WTC11 (cell line): ENCODE data around the gene ZFP36L2. TPM values are rescaled to one million over a fixed set of nuclear protein-coding genes. Genes with fewer than 3 reads are reported as not detected.
"Not testable (repeated sequence)": the region's sequence is repeated elsewhere in the genome, so short reads cannot be mapped to it uniquely, and the experiment has no call there.

Source experiments
- ATAC-seq: fragments of 200-7000 bp; cut with Tn5 transposase; 2 replicates; pipeline ENCODE4 v1.10.0; 2021; ENCODE audit warnings: mild to moderate bottlenecking, moderate library complexity
- CTCF ChIA-PET: fragments of 300-600 bp; sonication (Branson Sonifier 250); formaldehyde crosslinking; loops from one replicate; lab custom pipeline; 2021; ENCODE audit warnings: antibody characterized with exemption; lab: Charles Lee
- POLR2A ChIA-PET: fragments of 350-600 bp; sonication (Branson Sonifier 250); formaldehyde crosslinking; loops from one replicate; lab custom pipeline; 2021; ENCODE audit warnings: antibody characterized with exemption; lab: Charles Lee
- DNase-seq: peaks from one replicate; pipeline ENCODE4 v3.0.0; 2021; ENCODE audit warnings: low spot score
- H3K27ac Mint-ChIP-seq: 2 replicates; pipeline ENCODE4 v1.8.0; 2021; ENCODE audit warnings: mixed read lengths
- H3K27me3 Mint-ChIP-seq: 2 replicates; pipeline ENCODE4 v1.8.0; 2021; ENCODE audit warnings: low read depth, mild to moderate bottlenecking, moderate library complexity, mixed read lengths
- H3K36me3 Mint-ChIP-seq: 2 replicates; pipeline ENCODE4 v1.8.0; 2021; ENCODE audit warnings: mixed read lengths
- H3K4me1 Mint-ChIP-seq: 2 replicates; pipeline ENCODE4 v1.8.0; 2022; ENCODE audit warnings: mixed read lengths
- H3K4me3 Mint-ChIP-seq: 2 replicates; pipeline ENCODE4 v1.8.0; 2021; ENCODE audit warnings: mild to moderate bottlenecking, moderate library complexity, mixed read lengths
- H3K9me3 Mint-ChIP-seq: 2 replicates; pipeline ENCODE4 v1.8.0; 2021; ENCODE audit warnings: mixed read lengths
- AR ChIP-seq: fragments of 250-450 bp; sonication (Bioruptor Pico); IDR thresholded peaks from 2 replicates; pipeline ENCODE4 v1.9.0; 2021; ENCODE audit warnings: mild to moderate bottlenecking
- CBFB ChIP-seq: sonication (generic); formaldehyde crosslinking; IDR thresholded peaks from 2 replicates; pipeline ENCODE4 v1.8.1; 2022; ENCODE audit warnings: mild to moderate bottlenecking, low read depth, missing genetic modification reagents
- ESRRA ChIP-seq: sonication (generic); formaldehyde crosslinking; IDR thresholded peaks from 2 replicates; pipeline ENCODE4 v1.8.1; 2022; ENCODE audit warnings: mild to moderate bottlenecking, missing genetic modification reagents, borderline replicate concordance
- ETV6 ChIP-seq: sonication (generic); formaldehyde crosslinking; IDR thresholded peaks from 2 replicates; pipeline ENCODE4 v1.8.1; 2022; ENCODE audit warnings: mild to moderate bottlenecking, missing genetic modification reagents
- FOXJ3 ChIP-seq: sonication (generic); formaldehyde crosslinking; IDR thresholded peaks from 2 replicates; pipeline ENCODE4 v1.9.0; 2021; ENCODE audit warnings: missing genetic modification reagents, mild to moderate bottlenecking, borderline replicate concordance
- FOXP1 ChIP-seq: sonication (generic); formaldehyde crosslinking; IDR thresholded peaks from 2 replicates; pipeline ENCODE4 v1.8.0; 2022; ENCODE audit warnings: missing genetic modification reagents, mild to moderate bottlenecking, moderate library complexity, borderline replicate concordance
- NR3C1 ChIP-seq: sonication (generic); formaldehyde crosslinking; conservative IDR thresholded peaks from 2 replicates; pipeline ENCODE4 v1.8.1; 2023; ENCODE audit warnings: low read depth, mild to moderate bottlenecking, missing genetic modification reagents
- ZNF317 ChIP-seq: sonication (generic); formaldehyde crosslinking; IDR thresholded peaks from 2 replicates; pipeline ENCODE4 v1.8.1; 2023; ENCODE audit warnings: low read depth, mild to moderate bottlenecking, moderate library complexity, missing genetic modification reagents, borderline replicate concordance
- ZNF416 ChIP-seq: fragments of 250-450 bp; sonication (Bioruptor Pico); IDR thresholded peaks from 2 replicates; pipeline ENCODE4 v1.9.0; 2021; ENCODE audit warnings: mild to moderate bottlenecking, inconsistent platforms
- ZSCAN18 ChIP-seq: fragments of 250-450 bp; sonication (Bioruptor Pico); IDR thresholded peaks from 2 replicates; pipeline ENCODE4 v2.1.2; 2022; ENCODE audit warnings: mild to moderate bottlenecking, moderate library complexity
- total RNA-seq: library from RNA; stranded (reverse); gene quantifications from 3 replicates; pipeline ENCODE4 v1.2.3, GENCODE V29; 2021

ZFP36L2 gene
- total RNA-seq, 1 experiment from 2014 or later = 50.4 TPM

GRCh38 chr2:43190311-43191052 is 35.9 kb downstream of the ZFP36L2 start:
- no peak overlapping the region for H3K4me3 Mint-ChIP-seq

GRCh38 chr2:43189861-43190260 is 36.5 kb downstream of the ZFP36L2 start:
- not testable (repeated sequence) for DNase-seq, H3K27ac Mint-ChIP-seq, H3K27me3 Mint-ChIP-seq, H3K36me3 Mint-ChIP-seq, H3K9me3 Mint-ChIP-seq, H3K4me3 Mint-ChIP-seq, ATAC-seq
- POLR2A ChIA-PET = interaction anchor here (0.7 kb wide), 1 partner anchor 261 kb away, joined by 3 read pairs; no protein-coding TSS in a partner anchor
- peaks cover 59% of the 10 kb centered on the region for H3K4me1 Mint-ChIP-seq
- CTCF ChIA-PET = interaction anchor here (1.6 to 3.0 kb wide), 2 partner anchors 19 to 50 kb away, joined by 3 to 16 read pairs; no protein-coding TSS in a partner anchor

More at GRCh38 chr2:43190311-43191052, 35.9 kb downstream of the ZFP36L2 start:
- Mint-ChIP-seq H3K27me3 (no peaks in the 10 kb centered on the region), H3K36me3 (no peaks in the 10 kb centered on the region)
- ChIA-PET CTCF (interaction anchor here (0.6 to 3.6 kb wide), 9 partner anchors 11 to 149 kb away, joined by 3 to 16 read pairs (median 7); no protein-coding TSS in a partner anchor), POLR2A (interaction anchor here (0.6 to 0.7 kb wide), 2 partner anchors 148 to 294 kb away, joined by 3 to 8 read pairs; no protein-coding TSS in a partner anchor)
- ATAC-seq = no peak
- no peak for DNase-seq
- no peak for TF ChIP-seq NR3C1 (CRISPR knock-in tag)
- TF ChIP-seq, all 79 proteins: peak for 0
- Mint-ChIP-seq H3K27ac (no peak overlapping the region), H3K4me1 (peaks cover 54% of the 10 kb centered on the region), H3K9me3 (no peaks in the 10 kb centered on the region)

- H3K27ac Mint-ChIP-seq = no peak overlapping the region
- H3K4me3 Mint-ChIP-seq = no peak overlapping the region
- H3K4me1 Mint-ChIP-seq = peaks cover 59% of the 10 kb centered on the region
- POLR2A ChIA-PET = interaction anchor here (0.7 kb wide), 1 partner anchor 262 kb away, joined by 3 read pairs; no protein-coding TSS in a partner anchor
- TF ChIP-seq AR (CRISPR knock-in tag) = no peak
- no peak for TF ChIP-seq ZNF317 (CRISPR knock-in tag)
- TF ChIP-seq FOXJ3 (CRISPR knock-in tag) = no peak
- no peak for TF ChIP-seq CBFB (CRISPR knock-in tag)
- TF ChIP-seq, all 79 proteins: peak for 0
- ATAC-seq (no peak), DNase-seq (no peak)
- Mint-ChIP-seq H3K36me3 (no peaks in the 10 kb centered on the region), H3K27me3 (no peaks in the 10 kb centered on the region), H3K9me3 (no peaks in the 10 kb centered on the region)
- CTCF ChIA-PET = interaction anchor here (0.5 to 1.6 kb wide), 5 partner anchors 8 to 49 kb away, joined by 3 to 7 read pairs (median 4); no protein-coding TSS in a partner anchor
Measured at GRCh38 chr2:43188561-43189386, 37.6 kb downstream of the ZFP36L2 start.

GRCh38 chr2:43186679-43187374 is 39.6 kb downstream of the ZFP36L2 start:
- H3K27ac Mint-ChIP-seq = peak overlapping the region; percentile 51
- TF ChIP-seq FOXP1 (CRISPR knock-in tag) = 0 out of 2 replicates have a peak, but pooled peaks have one; percentile 28
- 0 out of 2 replicates have a peak, but pooled peaks have one; percentile 40 for TF ChIP-seq ETV6
- TF ChIP-seq ESRRA (CRISPR knock-in tag) = no peak
- no peak for TF ChIP-seq ZSCAN18
- no peak for TF ChIP-seq ZNF416 (CRISPR knock-in tag)
- TF ChIP-seq, all 79 proteins: peak for 2
- Mint-ChIP-seq H3K36me3 (no peaks in the 10 kb centered on the region), H3K4me3 (no peak overlapping the region), H3K27me3 (no peaks in the 10 kb centered on the region), H3K9me3 (no peaks in the 10 kb centered on the region), H3K4me1 (peaks cover 55% of the 10 kb centered on the region)
- peak; percentile 45 for DNase-seq
- ChIA-PET CTCF (interaction anchor here (0.7 to 2.8 kb wide), 6 partner anchors 17 to 60 kb away, joined by 3 to 15 read pairs (median 3); partner anchors contain the start of gene ZFP36L2), POLR2A (interaction anchor here (0.6 kb wide), 1 partner anchor 11 kb away, joined by 3 read pairs; no protein-coding TSS in a partner anchor)
- ATAC-seq = peak; percentile 75
